RWPE2 (cell line): ENCODE measurements around the gene TEX22.

Experiments used
- ATAC-seq: fragments of 200-7000 bp; cut with Tn5 transposase; 3 replicates; pipeline ENCODE4 v1.9.1; 2021; ENCODE audit warnings: low read depth
- DNase-seq: peaks from one replicate; pipeline ENCODE4 v3.0.0-alpha.2; 2020; ENCODE audit warnings: low spot score
- H3K27ac ChIP-seq: fragments of 450-650 bp; 2 replicates; pipeline ENCODE4 v1.5.1; 2017; ENCODE audit warnings: mild to moderate bottlenecking; ENCODE audit not compliant: poor library complexity, severe bottlenecking
- H3K27me3 ChIP-seq: fragments of 250-450 bp; sonication (Bioruptor Pico); 2 replicates; pipeline ENCODE4 v1.5.1; 2021; ENCODE audit warnings: mild to moderate bottlenecking, moderate library complexity; ENCODE audit not compliant: insufficient read depth, poor library complexity, severe bottlenecking
- H3K36me3 ChIP-seq: fragments of 250-450 bp; sonication (Bioruptor Pico); 2 replicates; pipeline ENCODE4 v1.5.1; 2020; ENCODE audit warnings: low read depth, mild to moderate bottlenecking, moderate library complexity
- H3K4me1 ChIP-seq: fragments of 250-450 bp; sonication (Bioruptor Pico); 2 replicates; pipeline ENCODE4 v1.5.1; 2021; ENCODE audit warnings: mild to moderate bottlenecking, moderate library complexity; ENCODE audit not compliant: insufficient read depth, poor library complexity, severe bottlenecking
- H3K4me3 ChIP-seq: fragments of 250-450 bp; sonication (Bioruptor Pico); 2 replicates; pipeline ENCODE4 v1.5.1; 2021; ENCODE audit warnings: mild to moderate bottlenecking, moderate library complexity; ENCODE audit not compliant: severe bottlenecking
- H3K9me3 ChIP-seq: fragments of 250-450 bp; sonication (Bioruptor Pico); 2 replicates; pipeline ENCODE4 v1.5.1; 2021; ENCODE audit warnings: mild to moderate bottlenecking, moderate library complexity; ENCODE audit not compliant: severe bottlenecking
- TF ChIP-seq, protein P1 (sequence below): fragments of 450-650 bp; IDR thresholded peaks from one replicate; pipeline ENCODE4 v1.5.1; 2017; ENCODE audit warnings: mild to moderate bottlenecking, moderate library complexity; ENCODE audit not compliant: poor library complexity, severe bottlenecking

Gene TEX22

DNA sequence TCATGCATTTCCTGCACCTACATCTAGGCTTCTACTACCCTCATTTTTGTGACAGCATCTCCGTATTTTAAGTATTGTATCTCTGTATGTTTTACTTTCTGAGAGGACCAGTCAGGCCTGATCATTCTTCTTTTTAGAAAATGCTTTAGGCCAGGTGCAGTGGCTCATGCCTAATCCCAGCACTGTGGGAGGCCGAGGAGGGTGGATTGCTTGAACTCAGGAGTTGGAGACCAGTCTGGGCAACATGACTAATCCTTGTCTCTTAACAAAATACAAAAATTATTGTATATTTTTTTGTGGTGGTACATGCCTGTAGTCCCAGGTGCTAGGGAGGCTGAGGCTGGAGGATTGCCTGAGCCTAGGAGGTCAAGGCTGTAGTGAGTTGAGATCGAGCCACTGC, 46.9 kb upstream of the TEX22 start:
- Histone ChIP-seq H3K36me3 (peaks cover 4% of the 10 kb centered on the region), H3K4me3 (no peak overlapping the region), H3K27me3 (no peaks in the 10 kb centered on the region), H3K27ac (no peak overlapping the region), H3K9me3 (no peaks in the 10 kb centered on the region), H3K4me1 (peaks cover 2% of the 10 kb centered on the region)
- TF ChIP-seq, protein P1, sequence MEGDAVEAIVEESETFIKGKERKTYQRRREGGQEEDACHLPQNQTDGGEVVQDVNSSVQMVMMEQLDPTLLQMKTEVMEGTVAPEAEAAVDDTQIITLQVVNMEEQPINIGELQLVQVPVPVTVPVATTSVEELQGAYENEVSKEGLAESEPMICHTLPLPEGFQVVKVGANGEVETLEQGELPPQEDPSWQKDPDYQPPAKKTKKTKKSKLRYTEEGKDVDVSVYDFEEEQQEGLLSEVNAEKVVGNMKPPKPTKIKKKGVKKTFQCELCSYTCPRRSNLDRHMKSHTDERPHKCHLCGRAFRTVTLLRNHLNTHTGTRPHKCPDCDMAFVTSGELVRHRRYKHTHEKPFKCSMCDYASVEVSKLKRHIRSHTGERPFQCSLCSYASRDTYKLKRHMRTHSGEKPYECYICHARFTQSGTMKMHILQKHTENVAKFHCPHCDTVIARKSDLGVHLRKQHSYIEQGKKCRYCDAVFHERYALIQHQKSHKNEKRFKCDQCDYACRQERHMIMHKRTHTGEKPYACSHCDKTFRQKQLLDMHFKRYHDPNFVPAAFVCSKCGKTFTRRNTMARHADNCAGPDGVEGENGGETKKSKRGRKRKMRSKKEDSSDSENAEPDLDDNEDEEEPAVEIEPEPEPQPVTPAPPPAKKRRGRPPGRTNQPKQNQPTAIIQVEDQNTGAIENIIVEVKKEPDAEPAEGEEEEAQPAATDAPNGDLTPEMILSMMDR = no peak
- DNase-seq (no peak), ATAC-seq (no peak)

DNA sequence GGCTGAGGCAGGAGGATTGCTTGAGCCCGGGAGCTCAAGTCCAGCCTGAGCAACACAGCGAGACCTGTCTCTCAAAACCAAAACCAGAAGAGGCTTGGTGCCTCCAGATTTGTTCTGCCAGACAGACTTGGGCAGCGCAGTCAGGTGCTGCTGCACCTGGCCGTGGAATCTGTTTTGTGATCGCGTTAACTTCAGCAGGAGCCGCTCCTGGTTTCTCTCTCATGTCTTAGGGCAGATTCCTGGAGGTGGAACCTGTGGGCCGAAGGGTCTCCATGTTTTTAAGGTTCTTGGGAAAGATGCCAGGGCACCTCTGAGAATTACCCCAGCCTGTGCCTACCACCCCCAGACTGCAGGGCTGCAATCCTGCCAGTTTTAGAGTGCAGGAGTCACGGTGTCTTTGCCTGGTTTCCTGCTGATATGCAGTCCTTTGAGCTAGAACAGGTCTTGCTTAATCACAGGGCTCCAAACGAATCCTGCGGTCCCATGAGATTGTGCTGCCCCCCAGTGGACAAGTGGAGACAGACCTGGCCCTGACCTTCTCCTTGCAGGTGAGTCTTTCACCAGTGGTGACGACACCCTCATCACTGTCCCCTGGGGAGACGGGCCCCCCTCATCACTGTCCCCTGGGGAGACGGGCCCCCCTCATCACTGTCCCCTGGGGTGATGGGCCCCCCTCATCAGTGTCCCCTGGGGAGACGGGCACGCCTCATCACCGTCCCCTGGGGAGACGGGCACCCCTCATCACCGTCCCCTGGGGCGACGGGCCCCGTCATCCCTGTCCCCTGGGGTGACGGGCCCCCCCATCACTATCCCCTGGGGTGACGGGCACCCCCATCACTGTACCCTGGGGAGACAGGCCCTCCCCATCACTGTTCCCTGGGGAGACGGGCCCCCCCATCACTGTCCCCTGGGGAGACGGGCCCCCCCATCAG, 46.2 kb upstream of the TEX22 start:
- peaks cover 4% of the 10 kb centered on the region for H3K36me3 ChIP-seq
- no peak overlapping the region for H3K4me3 ChIP-seq
- no peaks in the 10 kb centered on the region for H3K9me3 ChIP-seq
- ATAC-seq (peak; percentile 94), DNase-seq (peak; percentile 86)
- peaks cover 2% of the 10 kb centered on the region for H3K4me1 ChIP-seq
- H3K27ac ChIP-seq = no peak overlapping the region
- TF ChIP-seq, protein P1 = peak; percentile 88
- no peaks in the 10 kb centered on the region for H3K27me3 ChIP-seq

DNA sequence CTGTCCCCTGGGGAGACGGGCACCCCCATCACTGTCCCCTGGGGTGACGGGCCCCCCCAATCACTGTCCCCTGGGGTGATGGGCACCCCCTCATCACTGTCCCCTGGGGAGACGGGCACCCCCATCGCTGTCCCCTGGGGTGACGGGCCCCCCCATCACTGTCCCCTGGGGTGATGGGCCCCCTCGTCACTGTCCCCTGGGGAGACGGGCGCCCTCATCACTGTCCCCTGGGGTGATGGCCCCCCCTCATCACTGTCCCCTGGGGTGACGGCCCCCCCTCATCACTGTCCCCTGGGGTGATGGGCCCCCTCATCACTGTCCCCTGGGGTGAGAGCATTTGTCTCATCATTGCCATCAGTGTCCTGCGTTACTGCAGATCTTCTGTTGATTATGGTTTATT, 45.2 kb upstream of the TEX22 start:
- H3K36me3 ChIP-seq = peaks cover 4% of the 10 kb centered on the region
- H3K4me3 ChIP-seq = no peak overlapping the region
- H3K4me1 ChIP-seq = peaks cover 2% of the 10 kb centered on the region
- no peaks in the 10 kb centered on the region for H3K9me3 ChIP-seq
- H3K27me3 ChIP-seq = no peaks in the 10 kb centered on the region
- no peak for DNase-seq
- TF ChIP-seq, protein P1 = no peak
- no peak for ATAC-seq
- no peak overlapping the region for H3K27ac ChIP-seq

DNA sequence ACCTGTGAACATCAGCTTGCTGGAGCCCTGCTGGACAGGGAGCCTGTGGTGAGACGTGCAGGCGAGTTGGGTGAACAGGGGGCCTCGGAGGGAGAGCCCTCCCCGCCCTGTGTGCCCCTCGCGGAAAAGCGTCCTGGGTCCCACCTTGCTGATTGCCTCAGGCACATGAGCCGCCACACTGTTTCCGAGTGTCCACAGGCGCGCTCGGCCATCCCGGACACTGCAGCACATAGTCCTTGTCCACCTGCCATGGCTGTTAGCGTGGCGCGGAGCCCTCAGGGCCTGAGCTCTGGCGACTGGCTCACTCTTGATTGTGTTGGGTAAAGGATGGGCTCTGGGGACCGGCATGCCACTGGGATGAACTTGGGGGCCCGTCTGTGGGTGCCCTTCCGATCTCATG, 43.8 kb upstream of the TEX22 start:
- no peaks in the 10 kb centered on the region for H3K27me3 ChIP-seq
- DNase-seq (no peak), ATAC-seq (no peak)
- peaks cover 4% of the 10 kb centered on the region for H3K36me3 ChIP-seq
- no peak overlapping the region for H3K27ac ChIP-seq
- H3K4me1 ChIP-seq = peaks cover 2% of the 10 kb centered on the region
- no peak overlapping the region for H3K4me3 ChIP-seq
- H3K9me3 ChIP-seq = no peaks in the 10 kb centered on the region
- TF ChIP-seq, protein P1 = no peak

DNA sequence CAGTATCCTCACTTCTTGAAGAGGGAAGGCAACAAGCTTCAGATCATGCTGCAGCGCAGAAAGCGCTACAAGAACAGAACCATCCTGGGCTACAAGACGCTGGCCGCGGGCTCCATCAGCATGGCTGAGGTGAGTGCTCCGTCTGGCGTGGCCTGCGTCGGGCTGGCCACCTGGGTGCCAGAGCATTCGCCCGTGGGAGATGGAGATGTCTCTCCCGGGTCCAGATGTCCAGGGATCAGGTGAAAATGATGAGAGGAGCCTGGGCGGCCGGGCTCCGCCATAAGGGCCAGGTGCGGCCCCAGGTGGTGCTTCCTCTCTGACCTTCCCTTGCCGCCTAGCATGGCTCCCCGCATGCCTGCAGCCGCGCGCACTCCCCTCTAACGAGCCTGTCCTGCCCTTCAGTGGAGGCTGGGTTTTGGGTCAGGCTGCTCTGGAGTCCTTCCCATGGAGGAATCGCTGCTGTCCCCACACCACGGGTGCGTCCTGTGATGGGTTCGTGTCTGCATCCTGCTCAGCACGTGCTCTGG, 43.2 kb upstream of the TEX22 start:
- Histone ChIP-seq H3K36me3 (peaks cover 4% of the 10 kb centered on the region), H3K27me3 (no peaks in the 10 kb centered on the region), H3K4me3 (no peak overlapping the region), H3K27ac (no peak overlapping the region), H3K4me1 (peaks cover 2% of the 10 kb centered on the region), H3K9me3 (no peaks in the 10 kb centered on the region)
- TF ChIP-seq, protein P1 = no peak
- peak; percentile 69 for DNase-seq
- no peak for ATAC-seq
